Trophoblast cell (in vitro differentiated cells and primary cell): Measurements from ENCODE around the gene FAM161B. TPM values are rescaled to one million over a fixed set of nuclear protein-coding genes. Genes with fewer than 3 reads are reported as not detected.

ENCODE experiments used
- DNase-seq, 2 donors: peaks; one replicate each; pipeline ENCODE4 v3.0.0-alpha.2; 2016
- H2AFZ ChIP-seq: 2 replicates; pipeline ENCODE4 v1.6.1; 2013; ENCODE audit warnings: low read length, moderate library complexity, mild to moderate bottlenecking; ENCODE audit not compliant: insufficient read depth, poor library complexity
- H2AK5ac ChIP-seq: 2 replicates; pipeline ENCODE4 v1.6.1; 2013; ENCODE audit warnings: mild to moderate bottlenecking, low read length
- H2BK120ac ChIP-seq: 2 replicates; pipeline ENCODE4 v1.6.1; 2013; ENCODE audit warnings: low read length, mild to moderate bottlenecking, moderate library complexity; ENCODE audit not compliant: insufficient read depth, poor library complexity
- H2BK12ac ChIP-seq: 2 replicates; pipeline ENCODE4 v1.6.1; 2013; ENCODE audit warnings: mild to moderate bottlenecking, low read length, moderate library complexity
- H2BK5ac ChIP-seq: 2 replicates; pipeline ENCODE4 v1.6.1; 2013; ENCODE audit warnings: low read length, low read depth, moderate library complexity, mild to moderate bottlenecking; ENCODE audit not compliant: poor library complexity
- H3K14ac ChIP-seq: 2 replicates; pipeline ENCODE4 v1.6.1; 2013; ENCODE audit warnings: mild to moderate bottlenecking, low read length
- H3K18ac ChIP-seq: 2 replicates; pipeline ENCODE4 v1.6.1; 2013; ENCODE audit warnings: mild to moderate bottlenecking, low read length
- H3K23ac ChIP-seq: 2 replicates; pipeline ENCODE4 v1.6.1; 2013; ENCODE audit warnings: low read length
- H3K27ac ChIP-seq: 2 replicates; pipeline ENCODE4 v1.5.1; 2013; ENCODE audit warnings: low read depth, mild to moderate bottlenecking, inconsistent platforms, low read length, moderate library complexity
- H3K27me3 ChIP-seq: 2 replicates; pipeline ENCODE4 v1.6.1; 2013; ENCODE audit warnings: inconsistent platforms, mild to moderate bottlenecking, low read length, moderate library complexity; ENCODE audit not compliant: insufficient read depth
- H3K36me3 ChIP-seq, 2 experiments: 1 replicate in 1 of 2; 2 replicates in 1 of 2; pipeline ENCODE4 v1.6.1; 2013; ENCODE audit warnings: low read length in 2 of 2, mild to moderate bottlenecking in 2 of 2, moderate library complexity in 1 of 2; ENCODE audit not compliant: insufficient read depth in 2 of 2, control insufficient read depth in 1 of 2
- H3K4ac ChIP-seq: 2 replicates; pipeline ENCODE4 v1.6.1; 2013; ENCODE audit warnings: low read depth, mild to moderate bottlenecking, low read length, moderate library complexity
- H3K4me1 ChIP-seq, 2 experiments: 1 replicate in 1 of 2; 2 replicates in 1 of 2; pipeline ENCODE4 v1.6.1; 2013; ENCODE audit warnings: low read length in 2 of 2, mild to moderate bottlenecking in 2 of 2, moderate library complexity in 1 of 2; ENCODE audit not compliant: insufficient read depth in 2 of 2, control insufficient read depth in 1 of 2
- H3K4me2 ChIP-seq: 2 replicates; pipeline ENCODE4 v1.6.1; 2013; ENCODE audit warnings: inconsistent platforms, mild to moderate bottlenecking, low read length, moderate library complexity
- H3K4me3 ChIP-seq: 2 replicates; pipeline ENCODE4 v1.5.1; 2013; ENCODE audit warnings: mild to moderate bottlenecking, low read depth, low read length, inconsistent platforms
- H3K79me1 ChIP-seq: one replicate; pipeline ENCODE4 v1.6.1; 2013; ENCODE audit warnings: low read length
- H3K79me2 ChIP-seq: 2 replicates; pipeline ENCODE4 v1.6.1; 2013; ENCODE audit warnings: low read length, mild to moderate bottlenecking; ENCODE audit not compliant: control insufficient read depth, insufficient read depth, poor library complexity
- H3K9ac ChIP-seq: 2 replicates; pipeline ENCODE4 v1.6.1; 2013; ENCODE audit warnings: mild to moderate bottlenecking, low read length
- H3K9me3 ChIP-seq: 2 replicates; pipeline ENCODE4 v1.6.1; 2013; ENCODE audit warnings: low read depth, mild to moderate bottlenecking, control low read depth, inconsistent platforms, low read length; ENCODE audit not compliant: insufficient read depth
- H4K12ac ChIP-seq: 2 replicates; pipeline ENCODE4 v1.6.1; 2013; ENCODE audit warnings: low read depth, mild to moderate bottlenecking, low read length, moderate library complexity
- H4K8ac ChIP-seq: 2 replicates; pipeline ENCODE4 v1.6.1; 2013; ENCODE audit warnings: low read depth, mild to moderate bottlenecking, low read length, moderate library complexity
- H4K91ac ChIP-seq: one replicate; pipeline ENCODE4 v1.6.1; 2013; ENCODE audit warnings: low read depth, mild to moderate bottlenecking, low read length, moderate library complexity
- WGBS: extraction: QIAGEN DNeasy Blood & Tissue Kit; methylation state at CpG from one replicate; pipeline ENCODE4 v1.1.7; 2013; ENCODE audit warnings: missing lambda C conversion rate; ENCODE audit not compliant: insufficient read length, insufficient coverage; ENCODE audit errors: extremely low coverage; 5-methylcytosine and 5-hydroxymethylcytosine counted together
- polyA plus RNA-seq: library from polyadenylated mRNA; stranded (reverse); fragments of 200-250 nt; gene quantifications from 2 replicates; pipeline ENCODE4 v1.2.3, GENCODE V29; 2013

FAM161B gene
- 1.6 TPM in 2 replicates for polyA plus RNA-seq

- WGBS, result no CpG with 5 or more reads among the region's 70 CpGs
- no peaks in the 10 kb centered on the region for H3K27me3 ChIP-seq
Measured at GRCh38 chr14:73949752-73950734, at the start of gene FAM161B, which contains the start of gene COQ6. Gene FAM161B (minus strand): TSS chr14:73950094. CDS start chr14:73950026, 68 bp downstream. Gene COQ6 (plus strand): TSS chr14:73950302. CDS start chr14:73950333, 31 bp downstream.

GRCh38 chr14:73998726-73999125 is 48.8 kb upstream of the FAM161B start:
- Histone ChIP-seq H3K36me3 (no peaks in the 10 kb centered on the region), H3K23ac (no peak overlapping the region), H3K79me2 (no peaks in the 10 kb centered on the region), H4K91ac (no peak overlapping the region), H3K9me3 (no peaks in the 10 kb centered on the region), H3K4me1 (no peaks in the 10 kb centered on the region), H3K27me3 (no peaks in the 10 kb centered on the region), H3K9ac (no peak overlapping the region), H3K14ac (no peak overlapping the region), H3K79me1 (no peaks in the 10 kb centered on the region), H2BK120ac (no peak overlapping the region), H2AK5ac (no peak overlapping the region), H2BK12ac (no peak overlapping the region), H3K27ac (no peak overlapping the region), H3K4ac (no peak overlapping the region), H3K4me3 (no peak overlapping the region), H3K4me2 (no peak overlapping the region), H2BK5ac (no peak overlapping the region), H4K12ac (no peak overlapping the region), H4K8ac (no peak overlapping the region), H3K18ac (no peak overlapping the region), H2AFZ (no peak overlapping the region)
- WGBS, result no CpG with 5 or more reads among the region's 2 CpGs
- DNase-seq, result no peak

More at GRCh38 chr14:73949752-73950734, at the start of gene FAM161B, which contains the start of gene COQ6:
- peaks cover 3% of the 10 kb centered on the region in 2 experiments for H3K36me3 ChIP-seq
- DNase-seq, result peak; percentile 99 to 100
- peak within 1 kb of the TSS; percentile 98 for H3K14ac ChIP-seq
- peak within 1 kb of the TSS; percentile 83 for H3K27ac ChIP-seq
- peak within 1 kb of the TSS; percentile 79 for H3K4me2 ChIP-seq
- H4K91ac ChIP-seq, result peak within 1 kb of the TSS; percentile 95
- H3K9me3 ChIP-seq, result no peaks in the 10 kb centered on the region
- H3K9ac ChIP-seq, result peak within 1 kb of the TSS; percentile 89
- peaks cover 5% of the 10 kb centered on the region for H3K79me1 ChIP-seq
- peak within 1 kb of the TSS; percentile 96 for H4K8ac ChIP-seq
- H2AFZ ChIP-seq, result peak within 1 kb of the TSS; percentile 99
- peak within 1 kb of the TSS; percentile 84 for H4K12ac ChIP-seq
- H3K79me2 ChIP-seq, result peaks cover 3% of the 10 kb centered on the region
- H2BK12ac ChIP-seq, result peak within 1 kb of the TSS; percentile 19
- H3K4me1 ChIP-seq, result peaks cover 3 to 4% of the 10 kb centered on the region in 2 experiments
- H3K4ac ChIP-seq, result peak within 1 kb of the TSS; percentile 50
- peak within 1 kb of the TSS; percentile 5 for H2AK5ac ChIP-seq
- peak within 1 kb of the TSS; percentile 74 for H2BK5ac ChIP-seq
- H3K23ac ChIP-seq, result no peak within 1 kb of the TSS
- peak within 1 kb of the TSS; percentile 95 for H3K4me3 ChIP-seq
- peak within 1 kb of the TSS; percentile 62 for H2BK120ac ChIP-seq
- peak within 1 kb of the TSS; percentile 85 for H3K18ac ChIP-seq

GRCh38 chr14:73997944-73998447 is 48.1 kb upstream of the FAM161B start:
- Histone ChIP-seq H2BK12ac (no peak overlapping the region), H3K9me3 (no peaks in the 10 kb centered on the region), H2BK5ac (no peak overlapping the region), H2AFZ (no peak overlapping the region), H3K4me2 (no peak overlapping the region), H3K27me3 (no peaks in the 10 kb centered on the region), H2AK5ac (no peak overlapping the region), H4K12ac (no peak overlapping the region), H3K18ac (no peak overlapping the region), H3K23ac (no peak overlapping the region), H3K4ac (no peak overlapping the region), H3K4me3 (no peak overlapping the region), H4K91ac (no peak overlapping the region), H4K8ac (no peak overlapping the region), H3K9ac (no peak overlapping the region), H3K79me1 (no peaks in the 10 kb centered on the region), H3K4me1 (no peaks in the 10 kb centered on the region), H3K14ac (no peak overlapping the region), H3K27ac (no peak overlapping the region), H3K79me2 (no peaks in the 10 kb centered on the region), H2BK120ac (no peak overlapping the region), H3K36me3 (no peaks in the 10 kb centered on the region)
- no peak for DNase-seq
- no CpG with 5 or more reads among the region's 7 CpGs for WGBS

- H3K4me3 ChIP-seq, result no peak overlapping the region
- WGBS, result no CpG with 5 or more reads among the region's 1 CpG
- H3K9ac ChIP-seq, result no peak overlapping the region
- no peak overlapping the region for H3K27ac ChIP-seq
- no peak overlapping the region for H2AFZ ChIP-seq
- no peak overlapping the region for H3K14ac ChIP-seq
- H4K12ac ChIP-seq, result no peak overlapping the region
- no peak for DNase-seq
- no peak overlapping the region for H3K4ac ChIP-seq
- H3K36me3 ChIP-seq, result no peaks in the 10 kb centered on the region
- H2BK12ac ChIP-seq, result no peak overlapping the region
- no peak overlapping the region for H4K91ac ChIP-seq
- no peaks in the 10 kb centered on the region for H3K9me3 ChIP-seq
- no peak overlapping the region for H3K23ac ChIP-seq
- no peaks in the 10 kb centered on the region for H3K4me1 ChIP-seq
- no peak overlapping the region for H3K4me2 ChIP-seq
- no peaks in the 10 kb centered on the region for H3K79me1 ChIP-seq
- no peak overlapping the region for H2AK5ac ChIP-seq
- no peaks in the 10 kb centered on the region for H3K27me3 ChIP-seq
- no peak overlapping the region for H2BK120ac ChIP-seq
- no peak overlapping the region for H3K18ac ChIP-seq
- H2BK5ac ChIP-seq, result no peak overlapping the region
- no peaks in the 10 kb centered on the region for H3K79me2 ChIP-seq
- no peak overlapping the region for H4K8ac ChIP-seq
Measured at GRCh38 chr14:73997108-73997943, 47.4 kb upstream of the FAM161B start.
